ENCODE measurements around the gene DDX1. TPM values are rescaled to one million over a fixed set of nuclear protein-coding genes. Genes with fewer than 3 reads are reported as not detected.

The DDX1 gene
- total RNA-seq, 1 experiment from 2014 or later = 70.7 TPM

DNA sequence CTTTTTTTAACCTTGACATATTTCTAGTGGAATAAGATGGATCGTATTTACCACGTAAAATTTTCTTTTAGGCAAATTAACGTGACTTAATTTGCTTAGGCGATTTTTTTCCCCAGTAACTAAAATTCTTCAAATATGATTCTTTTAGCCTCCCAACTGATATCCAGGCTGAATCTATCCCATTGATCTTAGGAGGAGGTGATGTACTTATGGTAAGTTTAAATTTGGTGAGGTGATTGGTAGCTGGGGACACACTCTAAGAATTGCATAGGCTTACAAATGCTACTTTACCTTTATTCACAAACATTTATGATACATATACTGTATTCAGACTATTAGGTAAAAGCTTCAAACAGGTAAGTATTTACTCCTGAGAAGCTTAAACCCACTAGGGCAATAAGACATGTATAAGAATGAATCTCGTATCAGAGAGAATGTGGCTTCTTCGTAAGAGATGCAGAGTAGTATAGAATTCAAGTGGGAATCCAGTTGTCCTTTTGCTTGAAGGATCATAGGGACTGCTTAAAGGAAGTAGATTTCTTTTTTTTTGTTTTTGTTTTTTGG is 3.8 kb downstream of the DDX1 start:
- H3K4me3 ChIP-seq = no peak overlapping the region
- no peak overlapping the region for H3K27ac ChIP-seq
- H3K9me2 ChIP-seq (ENCODE audit: insufficient read depth) = no peaks in the 10 kb centered on the region
- ChIA-PET POLR2A (ENCODE audit: unreplicated experiment) (no interaction called here), CTCF (no interaction called here)
- no peak for TF ChIP-seq EZH2 (IDR thresholded peaks at IDR 0.05; ENCODE audit: low read depth)
- TF ChIP-seq, protein P1, sequence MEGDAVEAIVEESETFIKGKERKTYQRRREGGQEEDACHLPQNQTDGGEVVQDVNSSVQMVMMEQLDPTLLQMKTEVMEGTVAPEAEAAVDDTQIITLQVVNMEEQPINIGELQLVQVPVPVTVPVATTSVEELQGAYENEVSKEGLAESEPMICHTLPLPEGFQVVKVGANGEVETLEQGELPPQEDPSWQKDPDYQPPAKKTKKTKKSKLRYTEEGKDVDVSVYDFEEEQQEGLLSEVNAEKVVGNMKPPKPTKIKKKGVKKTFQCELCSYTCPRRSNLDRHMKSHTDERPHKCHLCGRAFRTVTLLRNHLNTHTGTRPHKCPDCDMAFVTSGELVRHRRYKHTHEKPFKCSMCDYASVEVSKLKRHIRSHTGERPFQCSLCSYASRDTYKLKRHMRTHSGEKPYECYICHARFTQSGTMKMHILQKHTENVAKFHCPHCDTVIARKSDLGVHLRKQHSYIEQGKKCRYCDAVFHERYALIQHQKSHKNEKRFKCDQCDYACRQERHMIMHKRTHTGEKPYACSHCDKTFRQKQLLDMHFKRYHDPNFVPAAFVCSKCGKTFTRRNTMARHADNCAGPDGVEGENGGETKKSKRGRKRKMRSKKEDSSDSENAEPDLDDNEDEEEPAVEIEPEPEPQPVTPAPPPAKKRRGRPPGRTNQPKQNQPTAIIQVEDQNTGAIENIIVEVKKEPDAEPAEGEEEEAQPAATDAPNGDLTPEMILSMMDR (conservative IDR thresholded peaks at IDR 0.05) = no peak
- peaks cover 16% of the 10 kb centered on the region for H3K4me1 ChIP-seq (replicated peaks; ENCODE audit: insufficient read depth)
- peaks cover 46% of the 10 kb centered on the region for H3K36me3 ChIP-seq (ENCODE audit: low read depth)
- H2AFZ ChIP-seq = no peak overlapping the region
- no peaks in the 10 kb centered on the region for H3K9me3 ChIP-seq (ENCODE audit: insufficient read depth, low read depth)
- H3K4me2 ChIP-seq = no peak overlapping the region
- peaks cover 29% of the 10 kb centered on the region for H4K20me1 ChIP-seq (ENCODE audit: insufficient read depth)
- no peaks in the 10 kb centered on the region for H3K27me3 ChIP-seq (ENCODE audit: insufficient read depth, low read depth)
- BruUV-seq (replicated peaks) = no TSS peak
- intact Hi-C loops (cut with micrococcal nuclease; ENCODE audit: unreplicated experiment) = no loop called here
- no peak for DNase-seq
- peaks cover 7% of the 10 kb centered on the region; the same call in 1 of the 2 replicates for H3F3A ChIP-seq (ENCODE audit: insufficient read depth, low read depth)
- peaks cover 33% of the 10 kb centered on the region for H3K79me2 ChIP-seq (ENCODE audit: low read depth)

DNA sequence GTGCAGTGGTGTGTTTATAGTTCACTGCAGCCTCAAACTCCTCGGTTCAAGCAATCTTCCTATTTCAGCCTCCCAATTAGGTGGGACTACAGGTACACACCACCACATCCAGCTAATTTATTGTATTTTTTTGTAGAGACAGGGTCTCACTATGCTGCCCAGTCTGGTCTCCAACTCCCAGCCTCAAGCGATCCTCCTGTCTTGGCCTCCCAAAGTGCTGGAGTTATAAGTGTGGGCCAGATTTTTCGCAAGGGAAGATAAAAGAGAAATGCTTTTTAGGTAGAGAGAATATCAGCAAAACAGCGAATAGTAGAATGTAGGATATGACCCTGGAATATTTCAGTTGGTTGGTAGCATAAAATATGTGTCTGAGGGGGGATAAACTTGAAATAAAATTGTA is 4.3 kb downstream of the DDX1 start:
- BruUV-seq (replicated peaks) = no TSS peak
- H3F3A ChIP-seq (ENCODE audit: insufficient read depth, low read depth) = peaks cover 7% of the 10 kb centered on the region; the same call in 1 of the 2 replicates
- no peak for DNase-seq
- H3K4me3 ChIP-seq = no peak overlapping the region
- peaks cover 48% of the 10 kb centered on the region for H3K36me3 ChIP-seq (ENCODE audit: low read depth)
- no peak for TF ChIP-seq EZH2 (IDR thresholded peaks at IDR 0.05; ENCODE audit: low read depth)
- TF ChIP-seq, protein P1 (conservative IDR thresholded peaks at IDR 0.05) = no peak
- no peaks in the 10 kb centered on the region for H3K9me3 ChIP-seq (ENCODE audit: insufficient read depth, low read depth)
- CTCF ChIA-PET = no interaction called here
- peaks cover 33% of the 10 kb centered on the region for H3K79me2 ChIP-seq (ENCODE audit: low read depth)
- H4K20me1 ChIP-seq (ENCODE audit: insufficient read depth) = peaks cover 29% of the 10 kb centered on the region
- intact Hi-C loops (cut with micrococcal nuclease; ENCODE audit: unreplicated experiment) = no loop called here
- H3K27me3 ChIP-seq (ENCODE audit: insufficient read depth, low read depth) = no peaks in the 10 kb centered on the region
- H2AFZ ChIP-seq = no peak overlapping the region
- no peak overlapping the region for H3K4me2 ChIP-seq
- H3K4me1 ChIP-seq (replicated peaks; ENCODE audit: insufficient read depth) = peaks cover 14% of the 10 kb centered on the region
- no peak overlapping the region for H3K27ac ChIP-seq
- H3K9me2 ChIP-seq (ENCODE audit: insufficient read depth) = no peaks in the 10 kb centered on the region
- POLR2A ChIA-PET (ENCODE audit: unreplicated experiment) = no interaction called here

DNA sequence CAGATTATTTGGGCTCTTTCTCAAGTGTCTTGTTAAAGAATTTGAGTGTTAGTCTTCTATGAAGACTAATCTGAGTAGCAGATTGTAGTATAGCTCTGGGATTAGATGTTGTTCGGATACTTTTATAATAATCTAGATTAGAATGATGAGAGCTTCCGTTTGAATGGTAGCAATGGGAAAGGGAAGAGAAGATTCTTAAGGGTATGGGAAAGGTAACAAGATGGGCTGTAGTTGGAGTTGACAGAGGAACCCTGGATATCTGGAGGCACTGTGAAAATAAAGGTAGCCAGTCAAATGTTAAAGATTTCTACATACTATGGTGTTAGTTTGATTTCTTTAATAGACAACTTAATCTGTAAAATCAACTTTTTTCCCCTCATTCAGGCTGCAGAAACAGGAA is 4.7 kb downstream of the DDX1 start:
- H3K9me2 ChIP-seq (ENCODE audit: insufficient read depth) = no peaks in the 10 kb centered on the region
- H3K4me3 ChIP-seq = no peak overlapping the region
- H3K4me1 ChIP-seq (replicated peaks; ENCODE audit: insufficient read depth) = peaks cover 10% of the 10 kb centered on the region
- ChIA-PET POLR2A (ENCODE audit: unreplicated experiment) (no interaction called here), CTCF (no interaction called here)
- intact Hi-C loops (cut with micrococcal nuclease; ENCODE audit: unreplicated experiment) = no loop called here
- no TSS peak for BruUV-seq (replicated peaks)
- peaks cover 33% of the 10 kb centered on the region for H3K79me2 ChIP-seq (ENCODE audit: low read depth)
- peaks cover 7% of the 10 kb centered on the region; the same call in 1 of the 2 replicates for H3F3A ChIP-seq (ENCODE audit: insufficient read depth, low read depth)
- H4K20me1 ChIP-seq (ENCODE audit: insufficient read depth) = peaks cover 29% of the 10 kb centered on the region
- no peak overlapping the region for H2AFZ ChIP-seq
- no peak overlapping the region for H3K4me2 ChIP-seq
- H3K36me3 ChIP-seq (ENCODE audit: low read depth) = peaks cover 52% of the 10 kb centered on the region
- no peaks in the 10 kb centered on the region for H3K27me3 ChIP-seq (ENCODE audit: insufficient read depth, low read depth)
- H3K27ac ChIP-seq = no peak overlapping the region
- no peaks in the 10 kb centered on the region for H3K9me3 ChIP-seq (ENCODE audit: insufficient read depth, low read depth)
- no peak for DNase-seq
- TF ChIP-seq, protein P1 (conservative IDR thresholded peaks at IDR 0.05) = no peak
- TF ChIP-seq EZH2 (IDR thresholded peaks at IDR 0.05; ENCODE audit: low read depth) = no peak
